NCI-H1930 (cell line): Measurements from ENCODE around the gene PLEKHM3.

ENCODE experiments used
- DNase-seq, 2 experiments: peaks; one replicate each; lab custom pipeline; 2025; lab: John Stamatoyannopoulos, UW

Gene PLEKHM3

GRCh38 chr2:207849443-207849842 lies 175.9 kb downstream of the PLEKHM3 start:
- no peak for DNase-seq

DNA sequence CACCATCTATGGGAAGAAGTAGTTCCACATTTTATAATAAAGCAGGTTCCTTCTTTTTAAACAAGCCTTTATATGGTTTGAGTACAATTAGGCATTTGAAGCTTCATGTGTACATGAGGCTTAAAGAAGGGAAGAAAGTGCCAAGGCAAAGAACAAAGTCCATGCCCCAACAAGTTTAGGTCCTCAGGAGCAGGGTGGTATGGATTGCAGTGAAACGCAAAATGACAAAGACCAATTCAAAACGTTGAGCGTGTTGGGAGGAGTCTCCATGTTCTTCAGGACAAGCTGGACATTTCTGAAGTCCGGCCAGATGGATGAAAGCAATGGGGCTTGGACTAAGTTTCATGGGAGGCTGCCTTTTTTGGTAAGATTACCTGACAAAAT lies 176.8 kb downstream of the PLEKHM3 start:
- DNase-seq, result no peak

GRCh38 chr2:207847807-207848544 lies 177.4 kb downstream of the PLEKHM3 start:
- DNase-seq, result peak; percentile 72

DNA sequence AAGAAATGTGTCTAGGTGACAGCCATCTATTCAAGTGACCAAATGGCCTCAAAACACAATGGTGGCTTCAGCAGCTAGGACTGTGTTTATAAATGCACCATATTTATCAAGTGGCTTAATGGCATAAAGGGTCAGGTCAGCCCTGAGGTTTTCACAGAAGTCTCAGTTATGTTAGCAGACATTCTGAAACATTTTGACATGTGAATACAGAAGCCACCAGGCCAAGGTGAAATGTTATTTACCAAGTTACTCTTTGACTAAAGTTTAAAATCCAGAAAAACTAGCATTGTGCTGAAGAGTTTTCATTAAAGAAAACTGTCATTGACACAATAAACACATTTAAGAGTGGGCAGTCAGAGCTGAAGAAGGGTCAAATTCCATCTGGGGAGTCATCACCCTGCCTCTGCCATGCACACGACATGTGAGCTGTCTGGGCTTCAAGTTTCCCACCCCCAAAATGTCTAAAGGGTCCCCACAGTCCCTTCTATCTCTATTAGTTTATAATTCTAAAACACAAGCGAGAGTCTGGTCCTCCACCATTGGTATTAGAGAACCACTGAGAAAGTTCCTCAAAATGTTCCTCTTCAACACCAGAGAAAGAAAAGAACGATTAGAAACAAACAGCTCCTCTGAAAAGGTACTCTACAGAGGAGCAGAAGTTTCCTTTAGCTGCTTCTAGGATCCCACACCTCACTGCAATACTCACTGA lies 178.1 kb downstream of the PLEKHM3 start:
- DNase-seq, result no peak

- peak; percentile 63 to 77 for DNase-seq
Measured at GRCh38 chr2:207845202-207845864, 180.0 kb downstream of the PLEKHM3 start.

DNA sequence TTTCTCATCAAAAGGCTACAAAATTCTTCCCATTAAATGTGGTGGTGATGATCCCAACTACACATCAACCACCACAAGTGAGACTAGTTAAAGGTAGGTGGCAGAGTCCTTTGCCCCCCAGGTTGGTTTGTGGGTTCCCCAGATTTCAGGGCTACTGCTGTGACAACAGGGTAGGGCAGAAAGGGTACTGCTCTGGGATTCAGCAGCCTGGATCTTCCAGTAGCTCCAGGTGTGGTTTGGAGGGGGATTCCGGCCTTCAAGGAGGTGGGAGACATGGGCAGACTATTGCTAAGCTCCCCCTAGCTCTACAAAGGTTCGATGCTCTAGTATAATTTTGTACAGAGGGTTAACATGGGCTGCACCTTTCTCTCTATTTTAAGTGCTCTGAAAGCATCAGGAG lies 180.7 kb downstream of the PLEKHM3 start:
- DNase-seq, result no peak

GRCh38 chr2:207840101-207840500 lies 185.2 kb downstream of the PLEKHM3 start:
- no peak for DNase-seq

DNA sequence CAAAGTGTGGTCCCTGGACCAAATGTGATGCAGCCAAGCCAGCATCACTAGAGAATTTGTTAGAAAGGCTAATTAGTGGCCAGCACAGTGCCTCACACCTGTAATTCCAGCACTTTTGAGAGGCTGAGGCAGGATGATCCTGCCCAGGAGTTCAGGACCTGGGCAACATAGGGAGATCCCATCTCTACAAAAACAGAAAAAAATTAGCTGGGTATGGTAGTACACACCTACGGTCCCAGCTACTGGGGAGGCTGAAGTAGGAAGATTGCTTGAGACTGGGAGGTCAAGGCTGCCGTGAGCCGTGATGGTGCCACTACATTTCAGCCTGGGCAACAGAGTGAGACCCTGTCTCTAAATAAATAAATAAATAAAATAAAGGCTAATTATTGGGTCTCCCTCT lies 185.8 kb downstream of the PLEKHM3 start:
- no peak for DNase-seq

GRCh38 chr2:207839028-207839427 lies 186.3 kb downstream of the PLEKHM3 start:
- DNase-seq, result no peak

DNA sequence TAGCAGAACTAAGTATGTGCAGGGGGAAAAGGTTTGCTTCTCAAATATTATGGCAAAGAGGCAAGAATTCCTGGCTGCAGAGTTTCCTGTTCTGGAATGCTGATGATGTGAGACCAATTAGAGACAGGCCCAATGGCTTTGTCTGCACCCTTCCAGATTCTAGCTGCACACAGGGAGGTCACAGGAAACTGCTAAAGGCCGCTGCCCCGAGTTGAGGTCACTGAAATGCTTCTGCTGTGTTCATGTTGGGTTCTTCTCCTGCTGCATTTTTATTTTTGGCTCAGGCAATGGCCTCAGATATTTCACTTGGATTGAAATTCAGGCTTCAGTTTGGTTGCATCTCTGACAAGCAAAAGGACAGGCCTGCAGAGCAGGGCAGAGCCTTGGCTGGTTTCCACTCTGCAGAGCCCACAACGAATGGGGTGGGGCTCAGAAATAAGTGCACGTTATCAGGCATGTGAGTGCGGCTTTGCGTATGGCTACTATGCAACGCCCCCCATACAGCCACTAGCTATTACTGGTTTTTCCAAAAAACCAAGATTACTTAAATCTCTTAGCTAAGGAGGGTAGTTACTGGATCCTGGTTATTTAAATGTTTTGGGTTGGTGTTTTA lies 188.7 kb downstream of the PLEKHM3 start:
- DNase-seq, result no peak

- no peak for DNase-seq
Measured at GRCh38 chr2:207835805-207836204, 189.5 kb downstream of the PLEKHM3 start.

GRCh38 chr2:207833251-207833751 lies 192.0 kb downstream of the PLEKHM3 start:
- no peak for DNase-seq

GRCh38 chr2:207831584-207832248 lies 193.6 kb downstream of the PLEKHM3 start:
- no peak for DNase-seq

DNA sequence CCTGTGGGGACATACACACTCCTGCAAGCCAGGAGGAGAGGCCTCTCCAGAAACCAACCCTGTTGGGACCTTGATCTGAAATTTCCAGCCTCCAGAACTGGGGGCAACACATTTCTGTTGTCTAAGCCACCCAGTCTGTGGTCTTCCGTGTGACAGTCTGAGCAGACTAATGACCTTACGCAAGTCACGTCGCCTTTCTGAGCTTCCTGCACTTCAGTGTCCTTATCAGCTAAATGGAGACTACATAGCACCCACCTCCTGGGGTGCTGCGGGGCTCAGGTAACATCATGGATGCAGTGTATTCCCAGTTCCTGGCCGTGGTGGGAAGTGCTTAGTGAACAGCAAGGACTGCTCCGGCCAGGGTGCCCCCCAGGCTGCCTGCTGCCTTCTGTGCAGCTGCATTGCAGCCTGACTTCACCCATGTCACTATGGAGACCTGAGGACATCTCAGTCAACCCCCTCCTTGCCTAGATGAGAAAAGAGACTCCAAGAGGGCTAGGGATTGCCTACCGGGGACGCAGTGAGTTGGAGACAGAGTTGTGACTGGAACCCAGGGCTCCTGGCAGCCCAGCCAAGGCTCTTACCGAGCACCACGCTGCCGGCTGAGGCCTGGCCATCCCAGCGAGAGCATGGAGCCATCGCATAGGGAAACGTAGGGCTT lies 194.4 kb downstream of the PLEKHM3 start:
- no peak for DNase-seq

- DNase-seq, result no peak
Measured at GRCh38 chr2:207828361-207829057, 196.8 kb downstream of the PLEKHM3 start.

- DNase-seq, result no peak
Measured at GRCh38 chr2:207825978-207826377, 199.3 kb downstream of the PLEKHM3 start.

DNA sequence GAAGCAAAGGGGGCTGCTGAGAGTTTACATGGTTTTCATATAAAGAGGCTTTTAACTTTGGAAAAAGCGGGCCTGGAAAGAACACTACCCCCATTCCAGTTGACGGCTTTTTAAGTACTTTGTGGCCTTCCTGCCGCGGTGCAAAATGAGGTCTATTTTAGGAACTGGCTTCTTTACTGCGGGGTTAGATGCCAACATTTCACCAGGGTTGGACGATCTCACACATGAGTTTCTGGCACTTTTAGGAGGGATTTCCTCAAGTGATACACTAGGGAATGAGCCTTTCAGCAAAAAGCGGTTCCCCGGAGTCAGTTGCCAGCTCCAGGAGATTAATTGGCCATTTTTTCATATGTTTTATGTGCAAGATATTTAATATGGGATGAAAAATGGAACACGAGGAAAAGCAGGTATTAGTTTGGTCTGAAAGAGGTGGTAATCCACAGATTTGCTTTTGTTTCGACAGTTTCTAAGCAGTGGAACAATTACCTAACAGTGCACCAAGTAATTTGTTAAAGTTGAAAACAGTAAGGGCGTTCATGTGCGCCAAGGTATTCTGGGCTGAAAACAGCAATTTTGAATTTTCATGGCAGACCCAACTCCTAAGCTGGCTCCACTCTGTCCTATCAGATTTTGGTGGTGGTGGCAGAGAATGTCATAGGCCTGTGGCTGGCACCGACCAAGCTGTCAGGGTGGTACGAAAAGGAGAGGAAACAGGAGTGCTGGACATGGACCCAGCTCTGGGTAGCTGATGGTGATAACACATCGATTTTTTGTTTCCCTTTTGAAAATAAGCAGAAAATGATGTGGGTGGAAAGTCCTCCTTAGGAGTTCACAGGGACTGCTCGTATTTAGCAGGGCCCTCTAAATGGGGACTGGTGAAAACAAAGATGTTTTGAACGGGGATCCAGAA lies 200.0 kb downstream of the PLEKHM3 start:
- DNase-seq, result no peak

- DNase-seq, result no peak
Measured at GRCh38 chr2:207823865-207824264, 201.5 kb downstream of the PLEKHM3 start.
